ENCODE data around the gene DHRS1. TPM values are rescaled to one million over a fixed set of nuclear protein-coding genes. Genes with fewer than 3 reads are reported as not detected.
A peak's percentile ranks its signal among the peaks of the same experiment; 100 is the strongest.

The DHRS1 gene
- total RNA-seq, 1 experiment from 2014 or later: 19.7 TPM

GRCh38 chr14:24316597-24316950 lies 17.0 kb upstream of the DHRS1 start:
- Mint-ChIP-seq H3K27me3 (ENCODE audit: unreplicated experiment) (peaks cover 51% of the 10 kb centered on the region), H3K9me3 (ENCODE audit: low read depth, unreplicated experiment) (no peaks in the 10 kb centered on the region), H3K36me3 (ENCODE audit: insufficient read depth, unreplicated experiment) (peaks cover 27% of the 10 kb centered on the region), H3K27ac (ENCODE audit: unreplicated experiment) (no peak overlapping the region), H3K4me3 (ENCODE audit: low read depth, unreplicated experiment) (no peak overlapping the region), H3K4me1 (ENCODE audit: low read depth, unreplicated experiment) (peaks cover 8% of the 10 kb centered on the region)
- DNase-seq: no peak
- intact Hi-C loops (cut with micrococcal nuclease; ENCODE audit: unreplicated experiment): no loop called here
- TF ChIP-seq, protein P1, sequence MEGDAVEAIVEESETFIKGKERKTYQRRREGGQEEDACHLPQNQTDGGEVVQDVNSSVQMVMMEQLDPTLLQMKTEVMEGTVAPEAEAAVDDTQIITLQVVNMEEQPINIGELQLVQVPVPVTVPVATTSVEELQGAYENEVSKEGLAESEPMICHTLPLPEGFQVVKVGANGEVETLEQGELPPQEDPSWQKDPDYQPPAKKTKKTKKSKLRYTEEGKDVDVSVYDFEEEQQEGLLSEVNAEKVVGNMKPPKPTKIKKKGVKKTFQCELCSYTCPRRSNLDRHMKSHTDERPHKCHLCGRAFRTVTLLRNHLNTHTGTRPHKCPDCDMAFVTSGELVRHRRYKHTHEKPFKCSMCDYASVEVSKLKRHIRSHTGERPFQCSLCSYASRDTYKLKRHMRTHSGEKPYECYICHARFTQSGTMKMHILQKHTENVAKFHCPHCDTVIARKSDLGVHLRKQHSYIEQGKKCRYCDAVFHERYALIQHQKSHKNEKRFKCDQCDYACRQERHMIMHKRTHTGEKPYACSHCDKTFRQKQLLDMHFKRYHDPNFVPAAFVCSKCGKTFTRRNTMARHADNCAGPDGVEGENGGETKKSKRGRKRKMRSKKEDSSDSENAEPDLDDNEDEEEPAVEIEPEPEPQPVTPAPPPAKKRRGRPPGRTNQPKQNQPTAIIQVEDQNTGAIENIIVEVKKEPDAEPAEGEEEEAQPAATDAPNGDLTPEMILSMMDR (IDR thresholded peaks at IDR 0.05; ENCODE audit: unreplicated experiment): no peak
- no TSS peak for BruUV-seq (replicated peaks)
- CTCF ChIA-PET: interaction anchor here (1.0 to 1.5 kb wide), 2 partner anchors 9 to 115 kb away, joined by 3 to 4 read pairs; partner anchors contain the start of gene CIDEB

DNA sequence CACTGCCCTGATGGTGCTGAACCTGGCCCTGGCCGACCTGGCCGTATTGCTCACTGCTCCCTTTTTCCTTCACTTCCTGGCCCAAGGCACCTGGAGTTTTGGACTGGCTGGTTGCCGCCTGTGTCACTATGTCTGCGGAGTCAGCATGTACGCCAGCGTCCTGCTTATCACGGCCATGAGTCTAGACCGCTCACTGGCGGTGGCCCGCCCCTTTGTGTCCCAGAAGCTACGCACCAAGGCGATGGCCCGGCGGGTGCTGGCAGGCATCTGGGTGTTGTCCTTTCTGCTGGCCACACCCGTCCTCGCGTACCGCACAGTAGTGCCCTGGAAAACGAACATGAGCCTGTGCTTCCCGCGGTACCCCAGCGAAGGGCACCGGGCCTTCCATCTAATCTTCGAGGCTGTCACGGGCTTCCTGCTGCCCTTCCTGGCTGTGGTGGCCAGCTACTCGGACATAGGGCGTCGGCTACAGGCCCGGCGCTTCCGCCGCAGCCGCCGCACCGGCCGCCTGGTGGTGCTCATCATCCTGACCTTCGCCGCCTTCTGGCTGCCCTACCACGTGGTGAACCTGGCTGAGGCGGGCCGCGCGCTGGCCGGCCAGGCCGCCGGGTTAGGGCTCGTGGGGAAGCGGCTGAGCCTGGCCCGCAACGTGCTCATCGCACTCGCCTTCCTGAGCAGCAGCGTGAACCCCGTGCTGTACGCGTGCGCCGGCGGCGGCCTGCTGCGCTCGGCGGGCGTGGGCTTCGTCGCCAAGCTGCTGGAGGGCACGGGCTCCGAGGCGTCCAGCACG lies 16.4 kb upstream of the DHRS1 start:
- intact Hi-C loops (cut with micrococcal nuclease; ENCODE audit: unreplicated experiment): no loop called here
- H3K27me3 Mint-ChIP-seq (ENCODE audit: unreplicated experiment): peaks cover 50% of the 10 kb centered on the region
- no peak overlapping the region for H3K4me3 Mint-ChIP-seq (ENCODE audit: low read depth, unreplicated experiment)
- peaks cover 8% of the 10 kb centered on the region for H3K4me1 Mint-ChIP-seq (ENCODE audit: low read depth, unreplicated experiment)
- H3K36me3 Mint-ChIP-seq (ENCODE audit: insufficient read depth, unreplicated experiment): peaks cover 27% of the 10 kb centered on the region
- no peaks in the 10 kb centered on the region for H3K9me3 Mint-ChIP-seq (ENCODE audit: low read depth, unreplicated experiment)
- no TSS peak for BruUV-seq (replicated peaks)
- CTCF ChIA-PET: interaction anchor here (0.6 to 1.5 kb wide), 3 partner anchors 8 to 220 kb away, joined by 3 to 8 read pairs (median 4); partner anchors contain the start of gene CIDEB
- TF ChIP-seq, protein P1 (IDR thresholded peaks at IDR 0.05; ENCODE audit: unreplicated experiment): no peak
- peak; percentile 38 for DNase-seq
- no peak overlapping the region for H3K27ac Mint-ChIP-seq (ENCODE audit: unreplicated experiment)

DNA sequence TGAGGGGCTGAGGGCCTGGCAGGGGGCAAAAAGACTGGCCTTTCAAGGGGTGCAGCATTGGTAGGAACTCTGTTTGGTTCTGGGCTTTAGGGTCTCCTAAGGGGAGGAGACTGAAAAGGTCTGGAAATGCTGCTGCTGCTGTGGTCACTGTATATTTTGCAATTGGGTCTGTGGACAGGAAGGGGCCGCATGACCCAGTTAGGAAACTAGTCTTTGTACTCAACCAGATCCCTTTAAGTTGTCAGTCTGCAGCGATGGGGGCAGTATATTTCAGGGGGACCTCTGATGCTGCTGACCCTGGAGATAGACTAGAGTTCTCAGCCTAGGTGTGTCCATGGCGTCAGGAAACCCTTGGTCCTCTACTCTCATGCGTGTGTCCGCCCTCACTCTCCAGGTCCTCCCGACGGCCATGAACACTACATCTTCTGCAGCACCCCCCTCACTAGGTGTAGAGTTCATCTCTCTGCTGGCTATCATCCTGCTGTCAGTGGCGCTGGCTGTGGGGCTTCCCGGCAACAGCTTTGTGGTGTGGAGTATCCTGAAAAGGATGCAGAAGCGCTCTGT lies 15.7 kb upstream of the DHRS1 start:
- Mint-ChIP-seq H3K9me3 (ENCODE audit: low read depth, unreplicated experiment) (no peaks in the 10 kb centered on the region), H3K4me1 (ENCODE audit: low read depth, unreplicated experiment) (peaks cover 8% of the 10 kb centered on the region), H3K4me3 (ENCODE audit: low read depth, unreplicated experiment) (no peak overlapping the region), H3K27me3 (ENCODE audit: unreplicated experiment) (peaks cover 47% of the 10 kb centered on the region), H3K27ac (ENCODE audit: unreplicated experiment) (no peak overlapping the region), H3K36me3 (ENCODE audit: insufficient read depth, unreplicated experiment) (peaks cover 30% of the 10 kb centered on the region)
- TF ChIP-seq, protein P1 (IDR thresholded peaks at IDR 0.05; ENCODE audit: unreplicated experiment): no peak
- no TSS peak for BruUV-seq (replicated peaks)
- intact Hi-C loops (cut with micrococcal nuclease; ENCODE audit: unreplicated experiment): no loop called here
- DNase-seq: no peak
- CTCF ChIA-PET: interaction anchor here (0.6 to 1.5 kb wide), 3 partner anchors 8 to 219 kb away, joined by 3 to 8 read pairs (median 4); partner anchors contain the start of gene CIDEB

GRCh38 chr14:24314377-24315193 lies 15.0 kb upstream of the DHRS1 start:
- TF ChIP-seq, protein P1 (IDR thresholded peaks at IDR 0.05; ENCODE audit: unreplicated experiment): no peak
- CTCF ChIA-PET: no interaction called here
- no peak for DNase-seq
- intact Hi-C loops (cut with micrococcal nuclease; ENCODE audit: unreplicated experiment): no loop called here
- H3K27me3 Mint-ChIP-seq (ENCODE audit: unreplicated experiment): peaks cover 39% of the 10 kb centered on the region
- H3K27ac Mint-ChIP-seq (ENCODE audit: unreplicated experiment): no peak overlapping the region
- no peaks in the 10 kb centered on the region for H3K9me3 Mint-ChIP-seq (ENCODE audit: low read depth, unreplicated experiment)
- H3K4me1 Mint-ChIP-seq (ENCODE audit: low read depth, unreplicated experiment): peaks cover 8% of the 10 kb centered on the region
- H3K4me3 Mint-ChIP-seq (ENCODE audit: low read depth, unreplicated experiment): no peak overlapping the region
- H3K36me3 Mint-ChIP-seq (ENCODE audit: insufficient read depth, unreplicated experiment): peaks cover 35% of the 10 kb centered on the region
- BruUV-seq (replicated peaks): no TSS peak
